ENCODE data around the gene CIAO3.

The CIAO3 gene

DNA sequence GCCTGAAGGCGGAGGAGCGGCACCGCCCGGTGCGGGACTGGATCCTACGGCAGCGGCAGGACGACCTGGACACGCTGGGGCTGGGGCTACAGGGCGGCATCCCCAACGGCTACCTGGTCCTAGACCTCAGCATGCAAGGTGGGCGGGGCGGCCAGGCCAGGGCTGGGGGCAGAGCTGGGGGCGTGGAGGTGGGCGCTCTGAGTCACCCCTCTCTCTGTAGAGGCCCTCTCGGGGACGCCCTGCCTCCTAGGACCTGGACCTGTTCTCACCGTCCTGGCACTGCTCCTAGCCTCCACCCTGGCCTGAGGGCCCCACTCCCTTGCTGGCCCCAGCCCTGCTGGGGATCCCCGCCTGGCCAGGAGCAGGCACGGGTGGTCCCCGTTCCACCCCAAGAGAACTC is 27.6 kb upstream of the CIAO3 start:
- DNase-seq (ENCODE audit: low read depth): no peak
- no peak overlapping the region for H3K4me3 ChIP-seq (ENCODE audit: control insufficient read depth, low read depth, low read length)
- TF ChIP-seq, protein P1, sequence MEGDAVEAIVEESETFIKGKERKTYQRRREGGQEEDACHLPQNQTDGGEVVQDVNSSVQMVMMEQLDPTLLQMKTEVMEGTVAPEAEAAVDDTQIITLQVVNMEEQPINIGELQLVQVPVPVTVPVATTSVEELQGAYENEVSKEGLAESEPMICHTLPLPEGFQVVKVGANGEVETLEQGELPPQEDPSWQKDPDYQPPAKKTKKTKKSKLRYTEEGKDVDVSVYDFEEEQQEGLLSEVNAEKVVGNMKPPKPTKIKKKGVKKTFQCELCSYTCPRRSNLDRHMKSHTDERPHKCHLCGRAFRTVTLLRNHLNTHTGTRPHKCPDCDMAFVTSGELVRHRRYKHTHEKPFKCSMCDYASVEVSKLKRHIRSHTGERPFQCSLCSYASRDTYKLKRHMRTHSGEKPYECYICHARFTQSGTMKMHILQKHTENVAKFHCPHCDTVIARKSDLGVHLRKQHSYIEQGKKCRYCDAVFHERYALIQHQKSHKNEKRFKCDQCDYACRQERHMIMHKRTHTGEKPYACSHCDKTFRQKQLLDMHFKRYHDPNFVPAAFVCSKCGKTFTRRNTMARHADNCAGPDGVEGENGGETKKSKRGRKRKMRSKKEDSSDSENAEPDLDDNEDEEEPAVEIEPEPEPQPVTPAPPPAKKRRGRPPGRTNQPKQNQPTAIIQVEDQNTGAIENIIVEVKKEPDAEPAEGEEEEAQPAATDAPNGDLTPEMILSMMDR (IDR thresholded peaks at IDR 0.05; ENCODE audit: control insufficient read depth, insufficient read depth, low read depth, low read length, missing control alignments): no peak

DNA sequence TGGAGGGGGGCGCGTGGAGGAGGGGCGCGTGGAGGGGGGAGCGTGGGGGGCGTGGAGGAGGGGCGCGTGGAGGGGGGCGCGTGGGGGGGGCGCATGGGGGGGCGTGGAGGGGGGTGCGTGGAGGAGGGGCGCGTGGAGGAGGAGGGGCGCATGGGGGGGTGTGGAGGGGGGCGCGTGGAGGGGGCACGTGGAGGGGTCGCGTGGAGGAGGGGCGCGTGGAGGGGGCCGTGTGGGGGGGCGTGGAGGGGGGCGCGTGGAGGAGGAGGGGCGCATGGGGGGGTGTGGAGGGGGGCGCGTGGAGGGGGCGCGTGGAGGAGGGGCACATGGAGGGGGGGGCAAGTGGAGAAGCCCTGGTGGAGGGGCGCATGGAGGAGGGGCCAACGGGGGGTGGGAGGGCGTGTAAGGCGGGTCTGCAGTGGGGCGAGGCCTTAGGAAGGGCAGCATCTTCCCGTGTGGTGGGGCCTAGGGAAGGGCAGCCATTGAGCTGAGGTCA is 27.0 kb upstream of the CIAO3 start:
- DNase-seq (ENCODE audit: low read depth): no peak
- H3K4me3 ChIP-seq (ENCODE audit: control insufficient read depth, low read depth, low read length): no peak overlapping the region
- TF ChIP-seq, protein P1 (IDR thresholded peaks at IDR 0.05; ENCODE audit: control insufficient read depth, insufficient read depth, low read depth, low read length, missing control alignments): no peak

DNA sequence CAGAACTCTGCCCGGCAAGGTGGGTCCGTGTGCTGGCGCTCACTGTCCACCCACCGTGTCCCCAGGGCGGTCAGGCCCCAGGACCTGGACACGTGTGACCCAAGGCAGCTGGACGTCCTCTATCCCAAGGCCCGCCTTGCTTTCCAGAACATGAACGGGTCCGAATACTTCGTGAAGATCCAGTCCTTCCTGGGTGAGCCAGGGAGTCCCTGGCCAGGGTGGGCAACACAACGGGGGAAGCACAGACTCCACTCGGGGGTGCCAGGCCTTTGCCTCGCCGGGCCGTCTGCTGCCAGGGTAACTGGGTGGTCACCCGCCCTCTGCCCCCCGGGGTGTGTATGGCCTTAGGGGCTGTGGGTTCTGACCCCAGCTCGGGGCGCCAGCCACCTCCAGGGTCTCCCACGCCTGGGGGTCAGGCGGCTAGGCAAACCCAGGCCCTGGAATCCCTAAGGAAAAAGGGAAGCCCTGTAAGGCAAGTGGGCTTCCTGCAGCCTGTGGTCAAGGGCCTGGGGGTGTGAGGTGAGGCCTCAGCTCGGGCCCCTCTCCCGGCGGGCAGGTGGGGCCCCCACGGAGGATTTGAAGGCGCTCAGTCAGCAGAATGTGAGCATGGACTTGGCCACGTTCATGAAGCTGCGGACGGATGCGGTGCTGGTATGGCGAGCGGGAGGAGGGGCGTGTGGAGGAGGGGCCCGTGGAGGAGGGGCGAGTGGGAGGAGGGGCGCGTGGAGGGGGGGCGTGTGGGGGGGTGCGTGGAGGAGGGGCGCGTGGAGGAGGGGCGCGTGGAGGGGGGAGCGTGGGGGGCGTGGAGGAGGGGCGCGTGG is 26.2 kb upstream of the CIAO3 start:
- no peak overlapping the region for H3K4me3 ChIP-seq (ENCODE audit: control insufficient read depth, low read depth, low read length)
- no peak for DNase-seq (ENCODE audit: low read depth)
- TF ChIP-seq, protein P1 (IDR thresholded peaks at IDR 0.05; ENCODE audit: control insufficient read depth, insufficient read depth, low read depth, low read length, missing control alignments): no peak

DNA sequence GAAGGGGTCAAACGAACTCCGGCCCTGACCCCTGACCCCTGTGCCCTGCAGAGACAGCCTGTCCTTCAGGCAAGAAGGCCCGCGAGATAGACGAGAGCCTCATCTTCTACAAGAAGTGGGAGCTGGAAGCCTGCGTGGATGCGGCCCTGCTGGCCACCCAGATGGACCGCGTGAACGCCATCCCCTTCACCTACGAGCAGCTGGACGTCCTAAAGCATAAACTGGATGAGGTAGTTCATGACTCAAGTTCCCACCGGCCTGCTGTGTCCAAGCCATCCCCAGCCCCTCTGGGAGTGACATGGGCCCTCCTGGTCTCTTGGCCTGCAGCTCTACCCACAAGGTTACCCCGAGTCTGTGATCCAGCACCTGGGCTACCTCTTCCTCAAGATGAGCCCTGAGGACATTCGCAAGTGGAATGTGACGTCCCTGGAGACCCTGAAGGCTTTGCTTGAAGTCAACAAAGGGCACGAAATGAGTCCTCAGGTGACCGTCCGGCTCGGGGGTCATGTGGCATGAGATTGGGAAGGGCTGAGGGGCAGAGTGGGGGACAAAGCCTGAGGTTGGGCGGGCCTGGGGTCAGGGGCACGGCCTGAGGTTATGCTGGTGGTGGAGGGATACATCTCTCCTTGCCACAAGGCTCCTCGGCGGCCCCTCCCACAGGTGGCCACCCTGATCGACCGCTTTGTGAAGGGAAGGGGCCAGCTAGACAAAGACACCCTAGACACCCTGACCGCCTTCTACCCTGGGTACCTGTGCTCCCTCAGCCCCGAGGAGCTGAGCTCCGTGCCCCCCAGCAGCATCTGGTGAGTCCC is 25.4 kb upstream of the CIAO3 start:
- TF ChIP-seq, protein P1 (IDR thresholded peaks at IDR 0.05; ENCODE audit: control insufficient read depth, insufficient read depth, low read depth, low read length, missing control alignments): no peak
- no peak overlapping the region for H3K4me3 ChIP-seq (ENCODE audit: control insufficient read depth, low read depth, low read length)
- DNase-seq (ENCODE audit: low read depth): no peak

DNA sequence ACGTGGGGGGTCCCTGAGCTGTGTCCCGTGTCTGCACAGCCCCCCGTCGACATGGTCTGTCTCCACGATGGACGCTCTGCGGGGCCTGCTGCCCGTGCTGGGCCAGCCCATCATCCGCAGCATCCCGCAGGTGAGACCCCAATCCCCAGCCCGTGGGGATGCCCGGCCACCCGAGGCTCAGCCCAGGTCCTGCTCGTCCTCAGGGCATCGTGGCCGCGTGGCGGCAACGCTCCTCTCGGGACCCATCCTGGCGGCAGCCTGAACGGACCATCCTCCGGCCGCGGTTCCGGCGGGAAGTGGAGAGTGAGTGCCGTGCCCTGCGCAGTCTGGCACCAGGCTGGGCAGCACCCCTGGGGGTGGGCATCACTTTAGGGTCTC is 24.7 kb upstream of the CIAO3 start:
- TF ChIP-seq, protein P1 (IDR thresholded peaks at IDR 0.05; ENCODE audit: control insufficient read depth, insufficient read depth, low read depth, low read length, missing control alignments): no peak
- no peak overlapping the region for H3K4me3 ChIP-seq (ENCODE audit: control insufficient read depth, low read depth, low read length)
- DNase-seq (ENCODE audit: low read depth): no peak

DNA sequence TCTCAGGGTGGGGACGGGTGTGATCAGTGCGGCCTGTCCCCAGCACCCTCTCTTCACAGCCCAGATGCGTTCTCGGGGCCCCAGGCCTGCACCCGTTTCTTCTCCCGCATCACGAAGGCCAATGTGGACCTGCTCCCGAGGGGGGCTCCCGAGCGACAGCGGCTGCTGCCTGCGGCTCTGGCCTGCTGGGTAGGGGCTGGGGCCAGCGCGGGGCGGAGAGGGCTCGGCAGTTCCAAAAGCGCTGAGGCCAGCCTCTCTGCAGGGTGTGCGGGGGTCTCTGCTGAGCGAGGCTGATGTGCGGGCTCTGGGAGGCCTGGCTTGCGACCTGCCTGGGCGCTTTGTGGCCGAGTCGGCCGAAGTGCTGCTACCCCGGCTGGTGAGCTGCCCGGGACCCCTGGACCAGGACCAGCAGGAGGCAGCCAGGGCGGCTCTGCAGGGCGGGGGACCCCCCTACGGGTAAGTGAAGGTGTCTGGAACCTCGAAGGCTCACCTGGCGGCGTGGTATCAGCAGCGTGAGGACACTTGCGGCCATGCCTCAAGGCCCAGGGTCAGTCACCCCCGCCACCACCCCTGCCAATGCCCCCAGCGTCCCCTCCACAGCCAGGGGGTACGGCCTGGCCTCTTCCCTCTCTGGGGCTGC is 24.2 kb upstream of the CIAO3 start:
- DNase-seq (ENCODE audit: low read depth): no peak
- no peak overlapping the region for H3K4me3 ChIP-seq (ENCODE audit: control insufficient read depth, low read depth, low read length)
- TF ChIP-seq, protein P1 (IDR thresholded peaks at IDR 0.05; ENCODE audit: control insufficient read depth, insufficient read depth, low read depth, low read length, missing control alignments): no peak

Data from AG09309 (cell line).